ENCODE results near the gene TCEAL4. TPM values are rescaled to one million over a fixed set of nuclear protein-coding genes. Genes with fewer than 3 reads are reported as not detected.

Gene TCEAL4
- total RNA-seq, 2 experiments from 2014 or later: 6.0 to 6.7 TPM

- no peaks in the 10 kb centered on the region for H3K9me3 Mint-ChIP-seq
- H3K4me3 Mint-ChIP-seq: no peak overlapping the region
- no peaks in the 10 kb centered on the region for H3K4me1 Mint-ChIP-seq
- DNase-seq: no peak
- no peak overlapping the region for H3K27ac Mint-ChIP-seq
- no peaks in the 10 kb centered on the region for H3K36me3 Mint-ChIP-seq
- ATAC-seq (ENCODE audit: low read depth): no peak
- H3K27me3 Mint-ChIP-seq: no peaks in the 10 kb centered on the region
- POLR2A ChIA-PET: no interaction called here
Observed at GRCh38 chrX:103613362-103613890, 28.1 kb downstream of the TCEAL4 start.

DNA sequence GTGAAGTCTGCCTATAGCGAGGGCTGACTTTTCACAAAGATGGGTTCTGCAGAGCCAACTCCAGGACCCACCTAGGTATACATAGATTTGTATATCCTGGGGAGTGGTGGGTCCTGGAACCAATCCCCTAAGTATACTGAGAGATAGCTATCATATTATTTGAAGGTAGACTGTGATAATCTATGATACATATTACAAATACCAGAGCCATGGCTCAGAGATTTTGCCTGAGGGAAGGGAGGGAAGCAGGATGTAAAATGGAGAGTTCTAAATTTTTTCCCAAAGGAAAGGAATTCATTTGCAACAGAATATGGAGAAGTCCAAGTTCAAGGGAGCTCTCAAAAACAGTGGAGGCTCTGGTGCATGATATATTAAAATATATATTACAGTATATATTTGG is 29.7 kb downstream of the TCEAL4 start:
- POLR2A ChIA-PET: no interaction called here
- no peaks in the 10 kb centered on the region for H3K27me3 Mint-ChIP-seq
- H3K36me3 Mint-ChIP-seq: no peaks in the 10 kb centered on the region
- no peaks in the 10 kb centered on the region for H3K4me1 Mint-ChIP-seq
- H3K27ac Mint-ChIP-seq: no peak overlapping the region
- DNase-seq: no peak
- ATAC-seq (ENCODE audit: low read depth): no peak
- no peaks in the 10 kb centered on the region for H3K9me3 Mint-ChIP-seq
- no peak overlapping the region for H3K4me3 Mint-ChIP-seq

GRCh38 chrX:103615781-103616371 is 30.6 kb downstream of the TCEAL4 start:
- Mint-ChIP-seq H3K36me3 (no peaks in the 10 kb centered on the region), H3K27me3 (no peaks in the 10 kb centered on the region), H3K4me1 (no peaks in the 10 kb centered on the region), H3K27ac (no peak overlapping the region), H3K4me3 (no peak overlapping the region), H3K9me3 (no peaks in the 10 kb centered on the region)
- POLR2A ChIA-PET: no interaction called here
- ATAC-seq (ENCODE audit: low read depth): no peak
- no peak for DNase-seq

DNA sequence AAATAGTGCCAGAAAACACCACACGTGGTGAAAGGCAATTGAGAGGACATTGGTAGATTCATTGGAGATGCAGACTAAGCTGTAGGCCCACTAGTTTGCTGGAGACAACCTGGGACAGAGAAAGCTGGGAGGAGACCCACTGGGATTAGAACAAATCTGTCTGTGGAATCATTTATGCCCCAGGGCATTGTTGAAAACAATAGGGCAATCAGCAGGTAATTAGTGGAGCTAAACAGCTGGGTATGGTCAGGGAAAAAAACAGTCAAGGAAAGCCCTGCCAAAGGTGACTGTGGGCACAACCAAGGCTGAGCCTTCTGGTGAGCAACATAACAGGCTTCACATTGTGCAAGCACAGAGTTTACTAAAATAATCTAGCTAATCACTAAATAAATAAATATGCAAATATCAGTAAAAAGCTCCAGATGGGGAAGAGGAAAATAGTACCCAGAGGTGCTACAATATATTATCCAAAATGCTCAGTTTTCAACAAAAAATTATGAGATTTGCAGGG is 31.4 kb downstream of the TCEAL4 start:
- no peaks in the 10 kb centered on the region for H3K36me3 Mint-ChIP-seq
- DNase-seq: no peak
- H3K9me3 Mint-ChIP-seq: no peaks in the 10 kb centered on the region
- no peaks in the 10 kb centered on the region for H3K4me1 Mint-ChIP-seq
- H3K27me3 Mint-ChIP-seq: no peaks in the 10 kb centered on the region
- ATAC-seq (ENCODE audit: low read depth): no peak
- no peak overlapping the region for H3K27ac Mint-ChIP-seq
- no peak overlapping the region for H3K4me3 Mint-ChIP-seq
- POLR2A ChIA-PET: no interaction called here

DNA sequence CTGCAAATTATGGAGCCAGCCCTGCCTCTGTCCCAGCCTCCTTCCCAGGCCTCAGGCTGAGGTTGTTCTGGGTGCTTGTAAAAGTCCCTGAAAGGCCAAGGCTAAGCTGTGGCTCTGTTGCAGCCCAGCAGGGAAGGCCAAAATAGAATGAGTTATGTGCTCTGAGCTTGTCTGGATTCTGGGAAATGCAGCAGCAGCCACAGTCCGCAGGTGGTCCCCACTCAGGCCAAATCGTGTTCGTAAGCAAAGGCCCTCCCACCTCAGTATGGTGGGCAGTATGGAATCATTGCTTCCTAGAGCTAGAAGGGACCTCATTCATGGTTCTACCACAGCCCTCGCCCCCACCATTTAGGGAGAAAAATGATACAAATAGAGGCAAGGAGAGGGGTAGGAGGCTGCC is 38.8 kb downstream of the TCEAL4 start:
- POLR2A ChIA-PET: no interaction called here
- H3K36me3 Mint-ChIP-seq: no peaks in the 10 kb centered on the region

DNA sequence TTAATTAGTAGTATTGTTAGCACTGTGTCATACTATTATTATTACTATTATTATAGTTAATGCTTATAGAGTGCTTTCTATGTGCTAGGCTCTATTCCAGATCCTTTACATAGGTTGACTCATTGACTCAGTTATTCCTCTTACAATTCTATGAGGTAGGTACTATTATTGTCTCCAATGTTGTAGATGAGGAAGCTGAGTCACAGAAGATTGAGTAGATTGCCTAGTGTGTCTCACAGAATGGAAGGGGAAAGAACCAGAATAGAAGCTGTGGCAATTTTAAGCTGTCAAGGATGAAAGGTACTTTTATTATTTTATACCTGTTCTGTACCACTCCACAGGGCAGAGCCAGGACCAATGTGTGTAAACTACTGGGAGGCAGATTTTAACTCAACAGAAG is 41.5 kb downstream of the TCEAL4 start:
- Mint-ChIP-seq H3K27me3 (no peaks in the 10 kb centered on the region), H3K27ac (no peak overlapping the region)
- ATAC-seq (ENCODE audit: low read depth): no peak

More for the DNA sequence above, 38.8 kb downstream of the TCEAL4 start:
- Mint-ChIP-seq H3K4me1 (peaks cover 5% of the 10 kb centered on the region), H3K9me3 (no peaks in the 10 kb centered on the region), H3K27me3 (no peaks in the 10 kb centered on the region), H3K27ac (no peak overlapping the region), H3K4me3 (no peak overlapping the region)
- DNase-seq: no peak
- ATAC-seq (ENCODE audit: low read depth): no peak

DNA sequence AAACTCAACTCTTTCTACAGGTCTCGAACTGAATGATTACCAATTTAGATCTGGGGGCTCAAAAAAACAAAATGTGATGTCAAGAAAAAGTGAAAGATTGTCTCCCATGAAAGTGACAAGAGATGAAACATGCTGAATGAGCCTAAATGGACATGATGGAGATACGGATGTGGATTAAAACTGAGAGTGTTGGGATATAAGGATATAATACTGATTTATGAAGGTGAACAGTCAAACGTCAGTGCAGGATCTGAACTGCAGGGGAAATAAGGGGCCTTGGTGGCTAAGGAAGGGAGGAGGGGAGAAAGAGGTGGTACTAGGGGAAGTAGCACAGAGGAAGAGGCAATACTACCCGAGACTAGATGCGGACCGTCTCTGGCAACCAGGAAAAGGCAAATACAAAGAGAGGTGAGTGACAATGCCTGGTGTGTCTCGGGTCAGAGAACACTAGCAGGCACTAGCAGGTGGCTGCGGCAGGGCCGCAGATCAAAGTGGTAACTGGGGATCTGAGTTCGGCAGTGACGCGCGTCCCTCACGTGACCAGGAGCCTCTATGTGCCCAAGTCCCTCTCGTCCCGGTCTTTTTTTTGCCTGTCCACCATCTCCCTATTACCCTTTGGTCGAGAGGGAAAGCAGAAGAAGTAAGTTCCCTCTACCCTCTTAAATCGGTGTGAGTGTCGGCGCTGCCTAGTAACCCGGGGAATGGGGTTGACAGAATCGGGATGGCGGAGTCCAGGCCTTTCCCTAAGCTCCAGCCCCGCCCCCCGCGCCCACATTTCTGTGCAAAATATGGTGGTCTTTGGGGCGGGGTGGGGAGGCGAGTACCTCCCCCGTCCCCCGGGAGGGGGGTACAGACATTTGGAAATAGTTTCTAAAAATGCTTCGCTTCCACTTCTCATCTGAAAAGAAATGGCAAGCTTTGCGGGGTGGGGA is 43.3 kb downstream of the TCEAL4 start, which contains the start of gene TCEAL1:
Gene TCEAL1 (plus strand): TSS at position 590 of the 932 bp plus-strand sequence. CDS start 942 bp downstream, outside the sequence.
- no peaks in the 10 kb centered on the region for H3K27me3 Mint-ChIP-seq
- ATAC-seq (ENCODE audit: low read depth) (peak; percentile 73), DNase-seq (peak; percentile 48)
- peak within 1 kb of the TSS; percentile 87 for H3K4me3 Mint-ChIP-seq
- POLR2A ChIA-PET: no interaction called here
- peak within 1 kb of the TSS; percentile 56 for H3K27ac Mint-ChIP-seq
- H3K36me3 Mint-ChIP-seq: no peaks in the 10 kb centered on the region
- H3K9me3 Mint-ChIP-seq: no peaks in the 10 kb centered on the region
- peaks cover 11% of the 10 kb centered on the region for H3K4me1 Mint-ChIP-seq

More for the DNA sequence above, 41.5 kb downstream of the TCEAL4 start:
- H3K36me3 Mint-ChIP-seq: no peaks in the 10 kb centered on the region
- H3K4me3 Mint-ChIP-seq: no peak overlapping the region
- DNase-seq: no peak
- POLR2A ChIA-PET: no interaction called here
- peaks cover 11% of the 10 kb centered on the region for H3K4me1 Mint-ChIP-seq
- no peaks in the 10 kb centered on the region for H3K9me3 Mint-ChIP-seq

DNA sequence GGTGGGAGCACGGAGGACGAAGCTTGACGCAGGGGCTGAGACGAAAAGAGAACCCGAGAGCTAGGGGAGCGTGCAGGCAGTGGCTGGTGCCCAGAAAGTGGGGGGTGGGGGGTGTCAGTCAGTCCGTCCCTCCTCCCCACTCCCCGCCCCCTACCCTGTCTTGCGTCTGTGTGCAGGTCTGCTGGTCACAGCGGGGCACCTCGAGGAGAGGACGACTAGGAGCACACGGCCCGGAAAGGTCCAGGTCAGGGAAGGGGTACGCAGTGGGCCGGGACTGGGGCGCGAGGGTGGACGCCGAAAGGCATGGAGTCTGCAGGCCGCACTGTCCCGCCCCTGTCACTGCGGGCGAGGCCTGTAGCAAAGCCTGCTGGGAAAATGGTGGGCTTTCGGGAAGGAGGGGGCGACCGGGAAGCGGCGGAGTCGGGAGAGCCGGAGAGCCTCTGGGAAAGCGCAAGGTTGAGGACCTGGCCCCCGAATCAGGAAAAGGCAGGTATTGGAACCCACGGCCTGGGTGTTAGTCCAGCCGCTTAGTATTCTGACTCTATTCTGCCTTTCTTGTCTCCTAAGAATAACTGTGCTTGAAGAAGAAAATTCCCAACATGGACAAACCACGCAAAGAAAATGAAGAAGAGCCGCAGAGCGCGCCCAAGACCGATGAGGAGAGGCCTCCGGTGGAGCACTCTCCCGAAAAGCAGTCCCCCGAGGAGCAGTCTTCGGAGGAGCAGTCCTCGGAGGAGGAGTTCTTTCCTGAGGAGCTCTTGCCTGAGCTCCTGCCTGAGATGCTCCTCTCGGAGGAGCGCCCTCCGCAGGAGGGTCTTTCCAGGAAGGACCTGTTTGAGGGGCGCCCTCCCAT is 44.2 kb downstream of the TCEAL4 start:
- Mint-ChIP-seq H3K9me3 (no peaks in the 10 kb centered on the region), H3K4me3 (peak overlapping the region; percentile 87), H3K27ac (peak overlapping the region; percentile 56), H3K36me3 (no peaks in the 10 kb centered on the region), H3K27me3 (no peaks in the 10 kb centered on the region), H3K4me1 (peaks cover 11% of the 10 kb centered on the region)
- DNase-seq: peak; percentile 36
- POLR2A ChIA-PET: no interaction called here
- peak; percentile 57 for ATAC-seq (ENCODE audit: low read depth)

DNA sequence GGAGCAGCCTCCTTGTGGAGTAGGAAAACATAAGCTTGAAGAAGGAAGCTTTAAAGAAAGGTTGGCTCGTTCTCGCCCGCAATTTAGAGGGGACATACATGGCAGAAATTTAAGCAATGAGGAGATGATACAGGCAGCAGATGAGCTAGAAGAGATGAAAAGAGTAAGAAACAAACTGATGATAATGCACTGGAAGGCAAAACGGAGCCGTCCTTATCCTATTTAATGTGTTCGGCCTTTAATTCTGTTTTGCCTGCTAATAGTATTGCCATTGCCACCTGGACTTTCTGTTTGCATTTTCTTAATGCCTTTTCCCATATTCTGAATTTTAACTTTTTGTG is 44.8 kb downstream of the TCEAL4 start:
- ATAC-seq (ENCODE audit: low read depth): no peak
- Mint-ChIP-seq H3K27ac (no peak overlapping the region), H3K4me3 (peak overlapping the region; percentile 87), H3K36me3 (no peaks in the 10 kb centered on the region), H3K4me1 (peaks cover 11% of the 10 kb centered on the region), H3K9me3 (no peaks in the 10 kb centered on the region), H3K27me3 (peaks cover 2% of the 10 kb centered on the region)
- no peak for DNase-seq
- POLR2A ChIA-PET: no interaction called here

DNA sequence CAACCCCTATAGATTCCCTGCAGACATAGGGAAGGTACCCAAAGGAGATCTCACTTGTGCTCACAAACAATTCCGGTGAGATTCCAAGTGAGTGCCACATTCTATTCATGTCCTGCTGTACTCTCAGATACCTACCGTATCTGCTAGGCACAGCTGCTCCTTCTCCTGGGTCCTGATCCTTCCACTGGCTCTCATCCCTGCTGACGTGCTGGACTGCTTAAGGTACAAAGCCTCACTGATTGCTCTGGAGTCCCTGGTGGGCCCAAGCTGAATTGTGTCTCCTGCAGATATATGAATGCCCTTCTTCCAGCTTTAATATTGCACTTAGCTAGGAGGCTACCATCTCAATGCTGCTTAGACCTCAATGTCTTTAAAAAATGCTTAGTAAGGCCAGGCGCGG is 45.8 kb downstream of the TCEAL4 start:
- Mint-ChIP-seq H3K36me3 (no peaks in the 10 kb centered on the region), H3K27me3 (peaks cover 5% of the 10 kb centered on the region), H3K9me3 (no peaks in the 10 kb centered on the region), H3K4me3 (no peak overlapping the region), H3K4me1 (peaks cover 11% of the 10 kb centered on the region), H3K27ac (no peak overlapping the region)
- no peak for DNase-seq
- ATAC-seq (ENCODE audit: low read depth): no peak
- POLR2A ChIA-PET: no interaction called here

DNA sequence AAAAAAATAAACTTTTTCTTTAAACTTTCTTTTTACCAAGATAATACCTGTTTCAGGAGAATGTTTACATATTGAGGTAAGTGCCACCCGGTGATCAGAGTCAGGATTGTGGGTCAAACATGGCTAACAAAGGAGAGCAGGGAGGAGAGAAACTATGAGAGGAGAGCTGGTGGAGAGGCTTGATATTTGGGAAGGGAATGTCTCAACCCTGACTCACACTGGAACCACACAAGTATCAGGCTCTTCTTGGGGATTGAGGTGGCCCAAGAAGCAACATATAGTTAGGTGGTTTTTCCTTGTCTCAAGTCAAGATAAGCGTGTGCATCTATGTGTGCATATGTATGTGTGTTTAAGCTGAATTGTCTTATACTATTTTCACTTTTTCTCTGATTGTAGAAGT is 50.1 kb downstream of the TCEAL4 start:
- Mint-ChIP-seq H3K9me3 (no peaks in the 10 kb centered on the region), H3K4me1 (no peaks in the 10 kb centered on the region), H3K27ac (no peak overlapping the region), H3K27me3 (peaks cover 5% of the 10 kb centered on the region), H3K36me3 (no peaks in the 10 kb centered on the region), H3K4me3 (no peak overlapping the region)
- no peak for DNase-seq
- POLR2A ChIA-PET: no interaction called here
- ATAC-seq (ENCODE audit: low read depth): no peak

Data from activated naive CD8-positive, alpha-beta T cell treated with anti-CD3 and anti-CD28 coated beads, Interleukin-2, amount 10 ng/mL, durations not matched to agents 7 days and 5 days (primary cell).